Astrocyte (in vitro differentiated cells and primary cell): ENCODE results near the gene SNRPD1. TPM values are rescaled to one million over a fixed set of nuclear protein-coding genes. Genes with fewer than 3 reads are reported as not detected.

ENCODE experiments used
- DNase-seq: peaks from one replicate; pipeline ENCODE4 v3.0.0-alpha.2; 2010; ENCODE audit warnings: low read depth
- FAIRE-seq: peaks from 2 replicates; lab custom pipeline; 2011; peaks lifted over from hg19 to GRCh38; lab: Jason Lieb, UNC
- H2AFZ ChIP-seq: 2 replicates; pipeline ENCODE4 v1.6.0; 2012; ENCODE audit warnings: low read depth, low read length, inconsistent platforms
- H3K27ac ChIP-seq: 2 replicates; pipeline ENCODE4 v1.5.1; 2011; ENCODE audit warnings: low read depth, low read length, inconsistent platforms
- H3K27me3 ChIP-seq: 2 replicates; pipeline ENCODE4 v1.6.0; 2011; ENCODE audit warnings: low read length, inconsistent platforms; ENCODE audit not compliant: insufficient read depth
- H3K36me3 ChIP-seq: 2 replicates; pipeline ENCODE4 v1.5.1; 2011; ENCODE audit warnings: low read length, inconsistent platforms; ENCODE audit not compliant: insufficient read depth
- H3K4me1 ChIP-seq: 2 replicates; pipeline ENCODE4 v1.5.1; 2011; ENCODE audit warnings: low read length, inconsistent platforms; ENCODE audit not compliant: insufficient read depth
- H3K4me2 ChIP-seq: 2 replicates; pipeline ENCODE4 v1.6.0; 2012; ENCODE audit warnings: low read length, inconsistent platforms
- H3K4me3 ChIP-seq: 2 replicates; pipeline ENCODE4 v1.5.1; 2011; ENCODE audit warnings: low read depth, mild to moderate bottlenecking, low read length, inconsistent platforms; ENCODE audit not compliant: insufficient read depth
- H3K79me2 ChIP-seq: 2 replicates; pipeline ENCODE4 v1.6.0; 2012; ENCODE audit warnings: mild to moderate bottlenecking, low read length, inconsistent platforms; ENCODE audit not compliant: insufficient read depth
- H3K9ac ChIP-seq: 2 replicates; pipeline ENCODE4 v1.6.0; 2012; ENCODE audit warnings: mild to moderate bottlenecking, low read length, inconsistent platforms
- H3K9me3 ChIP-seq: 2 replicates; pipeline ENCODE4 v1.5.1; 2012; ENCODE audit warnings: low read depth, mild to moderate bottlenecking, low read length, inconsistent platforms; ENCODE audit not compliant: insufficient read depth
- H4K20me1 ChIP-seq: 2 replicates; pipeline ENCODE4 v1.6.0; 2012; ENCODE audit warnings: low read length, inconsistent platforms; ENCODE audit not compliant: insufficient read depth
- H3K27ac Mint-ChIP-seq: one replicate; pipeline ENCODE4 v1.8.0; 2021; ENCODE audit warnings: mild to moderate bottlenecking, mixed read lengths; ENCODE audit not compliant: unreplicated experiment
- H3K27me3 Mint-ChIP-seq: one replicate; pipeline ENCODE4 v1.8.0; 2021; ENCODE audit warnings: low read depth, mixed read lengths; ENCODE audit not compliant: unreplicated experiment
- H3K36me3 Mint-ChIP-seq: one replicate; pipeline ENCODE4 v1.8.0; 2021; ENCODE audit warnings: low read depth, mixed read lengths; ENCODE audit not compliant: unreplicated experiment
- H3K4me1 Mint-ChIP-seq: one replicate; pipeline ENCODE4 v1.8.0; 2021; ENCODE audit warnings: low read depth, mixed read lengths; ENCODE audit not compliant: unreplicated experiment
- H3K4me3 Mint-ChIP-seq: one replicate; pipeline ENCODE4 v1.8.0; 2021; ENCODE audit warnings: mild to moderate bottlenecking, moderate library complexity, mixed read lengths; ENCODE audit not compliant: unreplicated experiment
- H3K9me3 Mint-ChIP-seq: one replicate; pipeline ENCODE4 v1.8.0; 2021; ENCODE audit warnings: mild to moderate bottlenecking, mixed read lengths; ENCODE audit not compliant: unreplicated experiment
- CTCF ChIP-seq: IDR thresholded peaks from 2 replicates; pipeline ENCODE4 v1.5.1; 2011; ENCODE audit warnings: low read depth, mild to moderate bottlenecking, inconsistent platforms, low read length, moderate library complexity; ENCODE audit not compliant: insufficient read depth
- EZH2 ChIP-seq: IDR thresholded peaks from 2 replicates; pipeline ENCODE4 v1.6.1; 2012; ENCODE audit warnings: mild to moderate bottlenecking, low read length, inconsistent platforms; ENCODE audit not compliant: insufficient read depth
- total RNA-seq: library from RNA; stranded (reverse); gene quantifications from 2 replicates; pipeline ENCODE4 v1.2.1, GENCODE V29; 2021

Gene SNRPD1
- total RNA-seq, 1 donor from 2014 or later, result 60.6 TPM

GRCh38 chr18:21663578-21663977, 51.5 kb downstream of the SNRPD1 start:
- TF ChIP-seq CTCF (no peak), EZH2 (no peak)
- Histone ChIP-seq H3K79me2 (no peaks in the 10 kb centered on the region), H3K36me3 (no peaks in the 10 kb centered on the region), H2AFZ (no peak overlapping the region), H4K20me1 (no peaks in the 10 kb centered on the region), H3K27ac (no peak overlapping the region), H3K4me1 (no peaks in the 10 kb centered on the region), H3K4me3 (no peak overlapping the region), H3K9me3 (no peaks in the 10 kb centered on the region), H3K9ac (no peak overlapping the region), H3K4me2 (no peak overlapping the region), H3K27me3 (no peaks in the 10 kb centered on the region)
- no peaks in the 10 kb centered on the region for H3K27me3 Mint-ChIP-seq
- no peaks in the 10 kb centered on the region for H3K4me1 Mint-ChIP-seq
- FAIRE-seq (no peak), DNase-seq (no peak)
- H3K9me3 Mint-ChIP-seq, result no peaks in the 10 kb centered on the region
- H3K36me3 Mint-ChIP-seq, result no peaks in the 10 kb centered on the region
- H3K27ac Mint-ChIP-seq, result no peak overlapping the region
- no peak overlapping the region for H3K4me3 Mint-ChIP-seq

GRCh38 chr18:21664069-21664468, 52.0 kb downstream of the SNRPD1 start:
- Mint-ChIP-seq H3K27me3 (no peaks in the 10 kb centered on the region), H3K4me1 (no peaks in the 10 kb centered on the region), H3K9me3 (no peaks in the 10 kb centered on the region), H3K27ac (no peak overlapping the region), H3K36me3 (no peaks in the 10 kb centered on the region), H3K4me3 (no peak overlapping the region)
- Histone ChIP-seq H3K4me1 (no peaks in the 10 kb centered on the region), H2AFZ (no peak overlapping the region), H3K9ac (no peak overlapping the region), H4K20me1 (no peaks in the 10 kb centered on the region), H3K9me3 (no peaks in the 10 kb centered on the region), H3K79me2 (no peaks in the 10 kb centered on the region), H3K4me2 (no peak overlapping the region), H3K36me3 (no peaks in the 10 kb centered on the region), H3K4me3 (no peak overlapping the region), H3K27ac (no peak overlapping the region), H3K27me3 (no peaks in the 10 kb centered on the region)
- DNase-seq (no peak), FAIRE-seq (no peak)
- no peak for TF ChIP-seq EZH2
- TF ChIP-seq CTCF, result no peak

GRCh38 chr18:21669736-21670285, 57.7 kb downstream of the SNRPD1 start:
- no peaks in the 10 kb centered on the region for H3K27me3 ChIP-seq
- no peaks in the 10 kb centered on the region for H4K20me1 ChIP-seq
- Mint-ChIP-seq H3K4me3 (no peak overlapping the region), H3K36me3 (peaks cover 2% of the 10 kb centered on the region), H3K27ac (no peak overlapping the region), H3K27me3 (no peaks in the 10 kb centered on the region), H3K9me3 (no peaks in the 10 kb centered on the region), H3K4me1 (peaks cover 8% of the 10 kb centered on the region)
- DNase-seq (no peak), FAIRE-seq (no peak)
- H3K36me3 ChIP-seq, result no peaks in the 10 kb centered on the region
- H3K27ac ChIP-seq, result no peak overlapping the region
- H3K9ac ChIP-seq, result no peak overlapping the region
- no peak overlapping the region for H3K4me2 ChIP-seq
- no peak for TF ChIP-seq CTCF
- no peak for TF ChIP-seq EZH2
- peaks cover 10% of the 10 kb centered on the region for H3K4me1 ChIP-seq
- no peak overlapping the region for H3K4me3 ChIP-seq
- H3K9me3 ChIP-seq, result no peaks in the 10 kb centered on the region
- no peaks in the 10 kb centered on the region for H3K79me2 ChIP-seq
- no peak overlapping the region for H2AFZ ChIP-seq
